PC-9 (cell line): ENCODE results near the gene SLC9A4. TPM values are rescaled to one million over a fixed set of nuclear protein-coding genes. Genes with fewer than 3 reads are reported as not detected.
"Not testable (repeated sequence)": the region's sequence is repeated elsewhere in the genome, so short reads cannot be mapped to it uniquely, and the experiment has no call there.

Experiments
- BruUV-seq: library from RNA; stranded (reverse); fragments of 400-500 nt; replicated peaks from 2 replicates; lab custom pipeline; 2021; lab: Mats Ljungman, UMichigan
- CTCF ChIA-PET: fragments of 300-600 bp; sonication (Branson Sonifier 250); formaldehyde crosslinking; loops from one replicate; lab custom pipeline; 2022; ENCODE audit warnings: antibody characterized with exemption; lab: Charles Lee
- POLR2A ChIA-PET: fragments of 300-600 bp; sonication (Branson Sonifier 250); formaldehyde crosslinking; loops from one replicate; lab custom pipeline; 2022; ENCODE audit warnings: antibody characterized with exemption; ENCODE audit not compliant: unreplicated experiment; lab: Charles Lee
- DNase-seq, 2 experiments: peaks; one replicate each; pipeline versions ENCODE4 v3.0.0 to v3.0.0-alpha.2; 2015 to 2022; ENCODE audit warnings: mixed read lengths in 1 of 2
- H2AFZ ChIP-seq: fragments of 200-600 bp; sonication (generic); 2 replicates; pipeline ENCODE4 v1.8.1; 2017; ENCODE audit warnings: antibody characterized with exemption
- H3F3A ChIP-seq: fragments of 200-600 bp; sonication (generic); 2 replicates; pipeline ENCODE4 v1.8.1; 2017; ENCODE audit warnings: antibody characterized with exemption, mild to moderate bottlenecking, low read depth; ENCODE audit not compliant: insufficient read depth
- H3K27ac ChIP-seq: fragments of 200-600 bp; sonication (generic); 2 replicates; pipeline ENCODE4 v1.6.1; 2016; ENCODE audit warnings: mixed run types
- H3K27me3 ChIP-seq: fragments of 200-600 bp; sonication (generic); 2 replicates; pipeline ENCODE4 v1.6.1; 2016; ENCODE audit warnings: low read depth, mixed run types; ENCODE audit not compliant: insufficient read depth
- H3K36me3 ChIP-seq: fragments of 200-600 bp; sonication (generic); 2 replicates; pipeline ENCODE4 v1.6.1; 2016; ENCODE audit warnings: low read depth, mixed run types
- H3K4me1 ChIP-seq: fragments of 200-600 bp; sonication (generic); replicated peaks from 2 replicates; pipeline ENCODE4 v1.6.1; 2016; ENCODE audit warnings: mixed run types; ENCODE audit not compliant: insufficient read depth
- H3K4me2 ChIP-seq: fragments of 200-600 bp; sonication (generic); 2 replicates; pipeline ENCODE4 v1.6.1; 2017; ENCODE audit warnings: mixed run types
- H3K4me3 ChIP-seq: fragments of 200-600 bp; sonication (generic); 2 replicates; pipeline ENCODE4 v1.6.1; 2016; ENCODE audit warnings: mixed run types
- H3K79me2 ChIP-seq: fragments of 200-600 bp; sonication (generic); 2 replicates; pipeline ENCODE4 v1.6.1; 2017; ENCODE audit warnings: low read depth, mixed run types
- H3K9me2 ChIP-seq: fragments of 200-600 bp; sonication (generic); 2 replicates; pipeline ENCODE4 v1.8.1; 2017; ENCODE audit warnings: mild to moderate bottlenecking; ENCODE audit not compliant: insufficient read depth
- H3K9me3 ChIP-seq: fragments of 200-600 bp; sonication (generic); 2 replicates; pipeline ENCODE4 v1.8.1; 2016; ENCODE audit warnings: low read depth; ENCODE audit not compliant: insufficient read depth
- H4K20me1 ChIP-seq: fragments of 200-600 bp; sonication (generic); 2 replicates; pipeline ENCODE4 v1.8.1; 2017; ENCODE audit not compliant: insufficient read depth
- CTCF ChIP-seq: fragments of 200-600 bp; sonication (generic); conservative IDR thresholded peaks from 2 replicates; pipeline ENCODE4 v1.6.1; 2017; ENCODE audit warnings: mixed run types, antibody characterized with exemption, mild to moderate bottlenecking, moderate library complexity
- EZH2 ChIP-seq: fragments of 200-600 bp; sonication (generic); IDR thresholded peaks from 2 replicates; pipeline ENCODE4 v1.8.0; 2017; ENCODE audit warnings: antibody characterized with exemption, low read depth
- intact Hi-C: fragments of 100-400 bp; cut with micrococcal nuclease; formaldehyde crosslinking; loops from one replicate; pipeline ENCODE4 v1.10.0; 2022; ENCODE audit not compliant: unreplicated experiment
- total RNA-seq: library from RNA; stranded (reverse); gene quantifications from 2 replicates; pipeline ENCODE4 v1.2.3, GENCODE V29; 2021

The SLC9A4 gene
- total RNA-seq, 1 experiment from 2014 or later: 0.85 TPM

GRCh38 chr2:102558463-102558862 is 85.4 kb downstream of the SLC9A4 start:
- ChIA-PET POLR2A (no interaction called here), CTCF (no interaction called here)
- Histone ChIP-seq H3F3A (no peaks in the 10 kb centered on the region), H3K4me2 (no peak overlapping the region), H3K9me2 (no peaks in the 10 kb centered on the region), H3K27me3 (no peaks in the 10 kb centered on the region), H2AFZ (no peak overlapping the region), H3K9me3 (0 out of 2 replicates have a peak, but pooled peaks cover 2% of the 10 kb centered on the region), H4K20me1 (no peaks in the 10 kb centered on the region), H3K27ac (no peak overlapping the region), H3K79me2 (no peaks in the 10 kb centered on the region), H3K36me3 (no peaks in the 10 kb centered on the region), H3K4me3 (no peak overlapping the region), H3K4me1 (no peaks in the 10 kb centered on the region)
- no peak for TF ChIP-seq EZH2
- TF ChIP-seq CTCF: no peak
- no TSS peak for BruUV-seq
- intact Hi-C loops: no loop called here
- DNase-seq: no peak

GRCh38 chr2:102562542-102562941 is 89.5 kb downstream of the SLC9A4 start:
- H3K4me2 ChIP-seq, intact Hi-C loops, H3F3A ChIP-seq, H2AFZ ChIP-seq, CTCF ChIA-PET, DNase-seq, H3K27me3 ChIP-seq, H3K27ac ChIP-seq, H3K36me3 ChIP-seq, POLR2A ChIA-PET, H3K4me1 ChIP-seq, H3K9me2 ChIP-seq, H3K79me2 ChIP-seq, H3K9me3 ChIP-seq, H3K4me3 ChIP-seq, H4K20me1 ChIP-seq, BruUV-seq: not testable (repeated sequence)

DNA sequence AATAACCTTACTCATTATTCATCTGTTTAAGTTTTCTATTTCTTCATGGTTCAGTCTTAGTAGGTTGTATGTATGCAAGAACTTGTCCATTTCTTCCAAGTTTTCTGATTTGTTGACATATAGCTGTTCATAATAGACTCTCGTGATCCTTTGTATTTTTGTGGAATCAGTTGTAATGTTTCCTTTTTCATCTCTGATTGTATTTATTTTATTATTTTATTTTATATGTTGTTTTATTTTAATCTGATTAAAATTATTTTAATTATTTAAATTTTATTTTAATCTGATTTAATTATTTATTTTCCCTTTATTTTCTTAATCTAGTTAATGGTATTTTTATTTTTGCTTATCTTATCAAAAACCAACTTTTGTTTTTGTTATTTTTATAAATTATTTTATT is 102.9 kb downstream of the SLC9A4 start:
- H3K9me3 ChIP-seq: 0 out of 2 replicates have a peak, but pooled peaks cover 16% of the 10 kb centered on the region
- DNase-seq: no peak
- CTCF ChIA-PET: no interaction called here
- intact Hi-C loops: no loop called here
- no peaks in the 10 kb centered on the region for H3K79me2 ChIP-seq
- H3K4me2 ChIP-seq: no peak overlapping the region
- no peaks in the 10 kb centered on the region for H4K20me1 ChIP-seq
- TF ChIP-seq CTCF (no peak), EZH2 (no peak)
- POLR2A ChIA-PET: no interaction called here
- BruUV-seq: no TSS peak
- H3F3A ChIP-seq: 0 out of 2 replicates have a peak, but pooled peaks cover 5% of the 10 kb centered on the region
- no peak overlapping the region for H2AFZ ChIP-seq
- no peak overlapping the region for H3K4me3 ChIP-seq
- no peaks in the 10 kb centered on the region for H3K27me3 ChIP-seq
- H3K27ac ChIP-seq: no peak overlapping the region
- no peaks in the 10 kb centered on the region for H3K9me2 ChIP-seq
- H3K36me3 ChIP-seq: no peaks in the 10 kb centered on the region
- no peaks in the 10 kb centered on the region for H3K4me1 ChIP-seq

DNA sequence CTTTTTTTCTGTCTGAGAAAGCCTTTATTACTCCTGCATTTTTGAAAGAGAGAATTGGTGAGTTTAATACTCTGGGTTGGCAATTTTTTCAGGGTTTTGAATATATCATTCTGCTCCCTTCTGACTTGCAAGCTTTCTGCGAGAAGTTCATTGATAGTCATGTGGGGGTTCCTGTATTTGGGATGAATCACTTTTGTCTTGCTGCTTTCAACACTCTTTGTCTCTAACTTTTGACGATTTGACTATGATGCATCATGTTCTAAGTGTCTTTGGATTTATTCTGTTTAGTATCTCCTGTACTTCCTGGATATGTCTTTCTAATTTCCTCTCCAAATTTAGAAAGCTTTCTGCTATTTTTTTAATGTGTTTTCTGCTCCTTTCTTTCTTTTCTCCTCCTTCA is 105.3 kb downstream of the SLC9A4 start:
- Histone ChIP-seq H3K4me3 (no peak overlapping the region), H4K20me1 (no peaks in the 10 kb centered on the region), H3K4me2 (no peak overlapping the region), H3K27me3 (no peaks in the 10 kb centered on the region), H3K4me1 (no peaks in the 10 kb centered on the region), H3K27ac (no peak overlapping the region), H3K79me2 (no peaks in the 10 kb centered on the region), H3F3A (0 out of 2 replicates have a peak, but pooled peaks cover 5% of the 10 kb centered on the region), H3K9me2 (no peaks in the 10 kb centered on the region), H3K36me3 (no peaks in the 10 kb centered on the region), H2AFZ (no peak overlapping the region), H3K9me3 (0 out of 2 replicates have a peak, but pooled peaks cover 11% of the 10 kb centered on the region)
- TF ChIP-seq CTCF (no peak), EZH2 (no peak)
- ChIA-PET POLR2A (no interaction called here), CTCF (interaction anchor here (1.7 kb wide), 1 partner anchor 227 kb away, joined by 9 read pairs; no protein-coding TSS in a partner anchor)
- DNase-seq: no peak
- BruUV-seq: no TSS peak
- intact Hi-C loops: no loop called here
